ENCODE measurements around the gene OR10G2. TPM values are rescaled to one million over a fixed set of nuclear protein-coding genes. Genes with fewer than 3 reads are reported as not detected.
"Not testable (repeated sequence)": the region's sequence is repeated elsewhere in the genome, so short reads cannot be mapped to it uniquely, and the experiment has no call there.

OR10G2 gene
- total RNA-seq, 2 donors from 2014 or later, result not detected

DNA sequence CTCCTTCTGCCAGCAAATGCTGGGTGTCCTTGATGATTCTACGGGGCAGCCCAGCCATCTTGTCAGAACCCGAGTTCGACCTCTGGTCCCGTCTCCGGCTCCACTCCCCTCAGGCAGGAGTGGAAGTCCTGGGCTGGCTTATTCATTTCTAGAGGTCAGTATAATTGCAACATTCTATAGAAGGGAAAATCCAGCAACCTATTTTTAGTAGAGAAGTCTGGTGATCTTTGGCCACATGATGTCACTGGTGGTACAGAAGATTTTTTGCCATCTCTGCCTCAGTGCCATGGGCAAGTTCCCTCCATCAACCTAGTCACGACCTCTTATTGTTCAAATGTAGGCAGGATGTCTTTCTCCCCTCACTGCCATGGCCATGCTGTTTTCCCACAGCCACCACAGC is 22.4 kb downstream of the OR10G2 start:
- ATAC-seq, result no peak
- intact Hi-C loops (cut with DNase I), result no loop called here
- no peak for DNase-seq

DNA sequence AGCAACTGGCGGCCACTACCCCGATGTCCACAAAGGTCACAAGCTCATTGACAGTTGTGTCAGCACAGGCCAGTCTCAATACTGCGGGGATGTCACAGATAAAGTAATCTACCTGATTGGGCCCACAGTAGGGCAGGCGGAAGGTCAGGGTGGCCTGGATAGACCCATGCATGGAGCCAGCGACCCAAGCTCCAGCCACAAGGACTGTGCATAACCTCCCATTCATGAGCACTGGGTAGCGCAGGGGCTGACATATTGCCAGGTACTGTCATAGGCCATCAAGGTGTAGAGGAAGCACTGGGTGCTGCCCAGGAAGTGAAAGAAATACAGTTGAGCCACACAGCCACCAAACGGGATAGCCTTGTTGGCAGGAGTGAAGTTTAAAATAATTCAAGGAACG is 32.6 kb downstream of the OR10G2 start:
- ATAC-seq; DNase-seq; intact Hi-C loops (cut with DNase I): not testable (repeated sequence)

DNA sequence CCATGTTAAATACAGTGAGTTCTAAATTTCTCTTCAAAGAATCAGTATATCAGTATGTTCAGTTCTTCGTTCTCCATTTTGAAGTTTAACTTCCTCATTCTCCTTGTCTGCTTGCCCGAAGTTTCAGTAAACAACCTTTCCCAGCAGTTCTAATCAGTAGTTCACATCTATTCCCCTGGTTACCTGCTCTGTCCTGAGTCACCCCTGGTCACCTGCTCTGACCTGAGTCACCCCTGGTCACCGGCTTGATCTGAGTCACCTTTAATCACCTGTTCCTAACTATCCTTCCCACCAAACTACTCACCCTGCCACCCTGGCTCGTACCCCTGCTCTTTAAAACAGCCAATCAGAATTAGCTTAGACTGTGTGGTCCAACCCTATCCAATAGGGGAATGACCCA is 45.4 kb downstream of the OR10G2 start:
- DNase-seq, result no peak
- intact Hi-C loops (cut with DNase I), result no loop called here
- no peak for ATAC-seq

Other genes with a start within 250 kb of the OR10G2 start
- 10 to 100 TPM; 36.5 to 38.8 TPM for gene CHD8, start 178.8 kb downstream of the OR10G2 start, total RNA-seq
- gene RAB2B, start 158.0 kb downstream of the OR10G2 start, total RNA-seq, result 10 to 100 TPM; 19.1 to 19.7 TPM
- gene TOX4, start 157.7 kb downstream of the OR10G2 start, total RNA-seq, result 10 to 100 TPM; 63.8 to 65.1 TPM
- gene METTL3, start 123.6 kb downstream of the OR10G2 start, total RNA-seq, result 10 to 100 TPM; 25.1 to 26.8 TPM
- 1 to 10 TPM; 3.3 to 5.9 TPM for gene SALL2, start 108.6 kb downstream of the OR10G2 start, total RNA-seq
- not detected for gene OR10G3, start 54.9 kb downstream of the OR10G2 start, total RNA-seq
- not detected for gene OR4E2, start 18.9 kb upstream of the OR10G2 start, total RNA-seq
- not detected for gene OR4E1, start 38.9 kb upstream of the OR10G2 start, total RNA-seq